Islet precursor cell (in vitro differentiated cells): Measurements from ENCODE around the gene PRTG.
"Not testable (repeated sequence)": the region's sequence is repeated elsewhere in the genome, so short reads cannot be mapped to it uniquely, and the experiment has no call there.

Experiments used
- DNase-seq: peaks from one replicate; pipeline ENCODE4 v3.0.0-alpha.2; 2018

PRTG gene

DNA sequence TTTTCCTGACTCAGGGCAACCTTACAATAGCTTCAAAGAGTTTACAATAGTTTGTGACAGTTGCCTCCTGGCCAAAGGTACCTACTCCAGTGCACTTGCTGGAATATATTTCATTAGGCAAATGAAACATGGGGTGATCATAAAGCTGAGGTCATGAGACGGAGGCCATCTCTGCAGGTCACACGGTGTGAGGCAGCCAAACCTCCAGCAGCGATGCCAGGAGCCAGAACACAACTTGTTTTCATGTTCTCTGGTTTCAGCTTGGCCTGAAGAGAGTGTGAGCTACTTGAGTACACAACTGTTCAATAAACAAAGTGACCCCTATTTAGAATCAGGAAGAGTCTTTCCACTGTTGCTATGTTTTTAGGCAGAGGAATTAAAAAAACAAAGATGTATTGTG lies 112.1 kb downstream of the PRTG start:
- DNase-seq: no peak

DNA sequence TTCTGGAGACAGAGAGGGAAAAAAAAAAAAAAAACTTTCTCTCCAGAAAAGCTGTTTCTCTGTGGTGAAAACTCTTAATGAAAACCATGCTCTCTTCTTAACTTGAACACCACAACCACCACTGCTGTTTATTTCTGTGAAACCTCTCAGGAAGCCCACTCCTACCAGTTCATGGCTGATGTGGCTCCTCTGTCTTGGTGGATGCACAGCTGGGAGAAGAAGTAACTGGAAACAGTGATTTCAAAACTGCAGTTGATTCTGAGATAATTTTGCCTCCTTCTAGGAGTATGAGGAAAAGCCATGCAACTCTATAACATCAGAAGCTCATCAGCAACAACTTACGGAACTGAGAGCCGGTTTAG lies 114.6 kb downstream of the PRTG start:
- DNase-seq: no peak

DNA sequence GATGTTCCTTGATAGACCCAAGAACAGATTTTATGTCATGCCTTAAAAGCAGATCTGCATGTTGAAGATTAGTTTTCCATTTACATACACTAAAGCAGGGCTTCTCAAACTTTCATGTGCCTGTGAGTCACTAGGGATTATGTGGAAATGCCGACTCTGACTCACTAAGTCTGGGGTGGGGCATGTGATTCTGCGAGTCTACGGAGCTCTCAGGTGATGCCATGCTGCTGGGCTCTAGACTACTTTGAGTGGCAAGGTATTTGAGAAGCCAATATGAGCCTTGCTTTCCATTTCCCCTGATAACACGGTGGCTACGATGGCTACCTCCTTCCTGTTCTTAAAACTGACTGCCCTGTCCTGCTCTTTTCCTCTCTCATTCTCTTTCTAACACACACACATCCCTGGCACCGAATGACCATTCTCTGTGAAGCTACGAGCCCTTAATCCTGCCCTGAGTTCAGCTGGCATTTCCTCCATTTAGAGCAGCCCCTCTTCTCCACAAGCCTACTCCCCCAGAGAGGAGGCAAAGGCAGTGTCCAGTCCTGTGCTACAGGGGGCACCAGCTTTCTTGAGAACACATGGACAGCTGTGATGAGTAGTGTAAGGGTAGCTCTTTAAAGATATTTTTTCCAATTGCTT lies 115.1 kb downstream of the PRTG start:
- peak; percentile 85 for DNase-seq

GRCh38 chr15:55619783-55620182 lies 123.2 kb downstream of the PRTG start:
- DNase-seq: no peak

- DNase-seq: no peak
Observed at GRCh38 chr15:55618387-55618786, 124.6 kb downstream of the PRTG start.

DNA sequence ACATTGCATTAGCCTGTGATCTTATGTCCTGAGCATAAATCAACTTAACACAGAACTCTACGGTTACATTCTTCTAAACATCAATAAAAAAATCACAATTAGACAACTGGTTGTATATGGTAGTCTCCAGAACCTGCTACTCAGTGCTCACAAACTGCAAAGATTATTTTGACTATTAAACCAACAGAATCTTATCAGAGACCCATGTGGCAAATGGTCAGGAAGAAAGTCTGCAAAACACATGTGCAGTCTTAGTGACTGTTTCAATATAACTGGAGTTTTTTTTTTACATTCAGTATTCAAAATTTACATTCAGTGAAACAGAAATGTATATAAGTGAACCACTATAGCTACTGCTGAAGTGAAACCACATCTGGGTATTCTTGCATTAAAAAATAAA lies 127.5 kb downstream of the PRTG start:
- no peak for DNase-seq

DNA sequence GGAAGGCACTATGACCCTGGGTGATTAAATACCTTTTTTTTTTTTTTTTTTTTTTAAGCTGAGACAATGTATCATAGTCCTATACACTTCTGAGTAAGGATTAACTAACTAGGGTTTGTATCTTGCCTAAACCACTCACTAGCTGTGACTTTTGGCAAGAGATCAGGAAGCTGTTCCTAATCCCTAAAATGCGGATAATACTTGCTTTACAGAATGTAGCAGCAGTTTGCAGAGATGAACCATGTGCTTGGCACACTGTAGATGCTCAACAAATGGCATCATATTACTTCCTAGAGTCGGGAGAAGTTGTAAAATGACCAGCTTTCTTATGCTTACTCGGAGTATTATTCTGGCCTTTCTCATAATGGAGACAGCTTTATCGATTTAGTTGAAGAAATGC lies 129.2 kb downstream of the PRTG start:
- DNase-seq: no peak

- DNase-seq: no peak
Observed at GRCh38 chr15:55606214-55606613, 136.7 kb downstream of the PRTG start.

GRCh38 chr15:55601374-55601773 lies 141.6 kb downstream of the PRTG start:
- no peak for DNase-seq

GRCh38 chr15:55599439-55599838 lies 143.5 kb downstream of the PRTG start:
- no peak for DNase-seq

- not testable (repeated sequence) for DNase-seq
Observed at GRCh38 chr15:55593019-55593418, 149.9 kb downstream of the PRTG start.

DNA sequence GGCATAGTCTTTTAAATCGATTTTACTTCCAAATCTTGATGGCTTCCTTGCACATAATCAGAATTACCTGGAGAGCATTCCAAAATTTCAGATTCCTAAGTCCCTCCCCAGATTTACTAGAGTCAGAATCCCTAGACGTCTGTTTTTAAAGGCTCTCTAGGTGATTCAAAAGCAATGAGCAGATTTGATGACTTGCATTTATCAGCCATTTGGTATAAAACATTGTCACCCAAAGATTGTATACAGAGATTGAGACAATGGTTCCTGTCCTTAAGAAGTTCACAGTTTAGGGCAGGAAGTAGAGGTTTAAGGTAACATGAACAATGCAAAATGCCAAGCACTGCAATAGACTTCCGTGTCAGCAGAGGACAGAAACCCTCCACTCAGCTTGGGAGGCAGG lies 152.2 kb downstream of the PRTG start:
- no peak for DNase-seq

DNA sequence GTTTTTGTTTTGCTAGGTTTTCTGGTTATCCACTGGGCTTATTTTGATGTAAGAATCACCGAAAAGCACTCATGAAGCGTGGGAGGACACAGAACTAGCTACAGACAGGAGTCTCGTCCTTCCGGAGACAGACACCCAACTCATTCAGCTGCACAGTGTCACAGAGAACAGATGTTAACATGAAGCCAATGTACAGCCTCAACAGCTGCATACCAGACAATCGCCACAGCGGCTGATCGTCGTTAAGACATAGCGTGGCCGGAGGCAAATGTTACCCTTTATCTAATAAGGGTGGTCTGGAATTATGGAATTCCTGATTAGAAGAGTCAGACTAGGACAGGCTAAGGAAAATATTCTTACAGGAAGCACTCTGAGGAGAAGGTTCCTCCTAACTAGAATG lies 153.7 kb downstream of the PRTG start:
- DNase-seq: no peak

DNA sequence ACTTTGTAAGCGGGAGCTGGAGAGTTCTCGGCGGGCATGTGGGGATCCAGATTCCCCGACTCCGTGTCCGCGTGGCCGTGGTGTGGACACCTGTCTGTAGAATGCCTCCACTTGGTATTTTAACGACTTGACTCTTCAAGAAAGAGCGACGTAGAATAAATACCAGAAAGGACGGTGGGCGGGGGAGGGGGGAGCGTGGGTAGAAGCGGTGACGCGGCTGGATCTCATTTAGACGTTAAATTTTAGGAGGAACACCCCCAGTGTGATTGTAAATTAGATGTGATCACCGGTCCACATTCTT lies 154.2 kb downstream of the PRTG start:
- no peak for DNase-seq

DNA sequence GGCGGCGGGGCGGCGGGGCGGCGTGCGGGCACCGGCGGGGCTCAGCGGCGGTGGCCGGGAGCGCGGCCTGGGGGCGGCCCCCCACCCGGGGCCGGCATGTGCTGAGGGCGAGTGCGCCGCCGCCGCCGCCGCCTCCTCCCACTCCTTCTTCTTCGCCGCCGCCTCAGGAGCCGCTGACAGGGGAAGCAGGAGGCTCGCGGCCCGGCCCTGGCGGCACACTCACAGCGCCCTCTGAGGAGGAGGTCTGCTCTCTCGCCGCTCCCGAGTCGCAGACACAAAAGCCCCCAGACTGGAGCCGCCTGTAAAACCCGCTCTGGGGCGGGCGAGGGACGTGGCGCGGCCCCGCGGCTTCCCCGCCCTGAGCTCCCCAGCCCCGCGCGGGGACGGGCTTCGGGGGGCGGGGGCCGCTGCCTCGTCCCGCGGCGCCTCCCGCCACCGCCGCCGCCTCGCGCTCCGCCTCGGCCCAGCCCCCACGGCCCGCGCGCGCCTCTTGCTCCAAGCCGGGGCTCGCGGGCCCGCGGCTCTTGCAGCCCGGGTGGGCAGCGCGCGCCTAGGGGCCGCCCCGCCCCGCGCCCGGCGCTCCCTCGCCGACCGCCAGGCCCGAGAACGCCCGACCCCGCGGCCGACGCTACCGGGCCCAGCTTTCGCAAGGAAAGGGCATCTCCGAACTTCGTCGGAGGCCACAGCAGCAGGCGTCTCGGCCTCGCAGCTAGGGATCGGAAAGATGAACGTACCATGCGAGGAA lies 154.7 kb downstream of the PRTG start, which contains the start of gene PYGO1:
Gene PYGO1 (minus strand): TSS at position 276 of the 745 bp plus-strand sequence. CDS start 462 bp downstream, outside the sequence.
- DNase-seq: peak; percentile 89

- DNase-seq: peak; percentile 77
Observed at GRCh38 chr15:55587321-55588069, 155.5 kb downstream of the PRTG start.

DNA sequence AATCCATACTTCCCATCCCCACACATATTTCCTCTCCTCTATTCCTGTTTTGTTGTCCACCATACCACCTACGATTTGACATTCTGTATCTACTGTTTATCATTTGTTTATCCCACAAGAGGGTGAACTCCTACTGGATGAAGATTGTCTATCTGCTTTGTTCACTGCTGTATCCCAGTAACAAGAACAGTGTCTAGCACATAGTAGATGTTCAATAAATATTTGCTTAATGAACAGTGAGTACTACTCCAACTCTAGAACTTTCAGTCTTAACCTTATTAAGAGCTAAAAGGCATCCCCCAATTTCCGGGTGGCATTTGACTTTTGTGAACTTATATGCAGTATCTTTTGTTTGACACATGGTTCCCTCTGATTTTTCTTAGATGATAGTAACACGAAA lies 156.1 kb downstream of the PRTG start:
- DNase-seq: no peak

DNA sequence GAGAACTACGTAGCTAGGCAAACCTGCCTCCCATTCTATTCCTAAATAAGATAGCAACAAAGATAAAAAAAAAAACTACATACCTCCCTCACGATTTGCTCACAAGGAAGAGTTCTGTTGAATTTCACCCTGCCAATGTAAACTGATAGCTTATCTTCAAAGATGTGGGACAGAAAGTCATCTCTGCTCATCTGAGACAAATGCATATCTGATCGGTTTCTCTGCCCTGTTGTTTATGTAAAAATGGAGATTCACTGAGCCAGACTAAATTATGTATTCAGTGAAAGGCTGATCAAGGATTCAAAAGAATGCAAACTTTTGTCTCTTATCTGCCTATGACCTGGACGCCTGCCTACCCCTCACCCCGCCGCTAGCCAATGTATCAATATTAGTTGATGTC lies 166.0 kb downstream of the PRTG start:
- DNase-seq: no peak

DNA sequence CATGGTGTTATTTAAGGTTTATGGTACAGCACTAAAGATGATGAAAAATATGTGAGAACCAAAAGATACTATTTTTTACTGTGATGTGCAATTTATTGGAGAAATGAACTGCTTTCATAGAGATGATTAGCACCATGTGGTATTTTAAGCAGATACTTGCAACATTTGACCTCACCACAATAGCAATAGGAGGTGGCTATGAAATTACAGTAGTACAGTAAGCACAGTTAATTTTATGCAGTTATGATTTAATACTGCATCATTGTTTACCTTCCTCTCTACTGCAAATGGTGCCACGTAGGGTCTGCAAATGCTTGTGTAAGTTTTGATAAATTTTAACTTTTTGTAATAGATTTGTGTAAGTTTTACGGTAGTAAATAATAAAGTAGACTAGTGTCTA lies 168.9 kb downstream of the PRTG start:
- DNase-seq: no peak

DNA sequence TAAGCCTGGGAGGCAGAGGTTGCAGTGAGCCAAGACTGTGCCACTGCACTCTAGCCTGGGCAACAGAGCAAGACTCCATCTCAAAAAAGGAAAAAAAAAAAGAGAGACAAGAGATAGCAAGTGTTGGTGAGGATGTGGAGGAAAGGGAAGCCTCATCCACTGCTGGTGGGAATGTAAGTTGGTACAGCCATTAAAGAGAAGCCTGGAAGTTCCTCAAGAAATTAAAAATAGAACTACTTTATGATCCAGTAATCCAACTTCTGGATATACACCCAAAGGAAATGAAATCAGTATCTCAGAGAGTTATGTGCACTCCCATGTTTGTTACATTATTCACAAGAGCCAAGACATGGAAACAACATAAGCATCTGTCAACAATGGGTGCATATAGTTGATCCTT lies 169.7 kb downstream of the PRTG start:
- no peak for DNase-seq

- DNase-seq: no peak
Observed at GRCh38 chr15:55564347-55565145, 178.4 kb downstream of the PRTG start.

GRCh38 chr15:55562601-55563000 lies 180.4 kb downstream of the PRTG start:
- no peak for DNase-seq
